GM12874 (cell line): ENCODE results near the gene ST6GAL2.

Experiments
- CTCF ChIP-seq: IDR thresholded peaks from 2 replicates; pipeline ENCODE4 v1.5.1; 2011; ENCODE audit warnings: low read depth, mild to moderate bottlenecking, control low read depth, low read length, moderate library complexity; ENCODE audit not compliant: insufficient read depth

ST6GAL2 gene

DNA sequence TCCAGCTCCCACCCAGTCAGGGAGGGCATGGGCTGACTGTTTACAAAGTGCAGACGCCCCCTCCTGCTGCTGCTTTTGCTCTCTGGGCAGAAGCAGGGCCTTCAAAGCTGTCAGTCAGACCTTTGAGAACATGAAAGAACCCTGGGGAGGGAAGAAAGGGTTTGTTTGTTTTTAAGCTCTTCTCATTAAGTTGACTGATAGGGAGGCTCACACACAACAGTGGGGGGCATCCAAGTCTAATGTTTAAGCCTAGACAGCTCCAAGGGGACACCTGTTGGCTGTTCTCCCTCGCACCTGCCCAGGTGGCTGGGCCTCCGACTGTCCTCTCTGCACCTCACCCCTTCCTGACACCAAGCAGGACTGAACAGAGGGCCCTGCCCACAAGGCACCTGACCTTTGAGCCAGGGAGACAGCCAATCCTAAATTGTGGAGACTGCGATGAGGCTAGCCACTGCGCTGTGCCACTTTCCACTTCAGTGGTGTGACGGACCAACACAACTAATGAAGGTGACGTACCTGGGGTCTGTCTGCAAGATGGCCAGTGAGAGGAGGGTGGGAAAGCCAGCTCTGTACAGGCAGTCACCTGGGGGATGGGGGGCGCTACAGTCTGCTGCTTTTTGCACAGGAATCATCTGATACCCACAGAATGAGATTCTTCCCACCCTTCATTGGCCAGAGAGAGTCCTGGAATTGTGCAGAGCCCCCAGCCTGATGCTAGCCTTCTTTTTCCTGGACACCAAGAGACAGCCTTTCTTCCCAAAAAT, 16.3 kb downstream of the ST6GAL2 start:
- no peak for TF ChIP-seq CTCF

DNA sequence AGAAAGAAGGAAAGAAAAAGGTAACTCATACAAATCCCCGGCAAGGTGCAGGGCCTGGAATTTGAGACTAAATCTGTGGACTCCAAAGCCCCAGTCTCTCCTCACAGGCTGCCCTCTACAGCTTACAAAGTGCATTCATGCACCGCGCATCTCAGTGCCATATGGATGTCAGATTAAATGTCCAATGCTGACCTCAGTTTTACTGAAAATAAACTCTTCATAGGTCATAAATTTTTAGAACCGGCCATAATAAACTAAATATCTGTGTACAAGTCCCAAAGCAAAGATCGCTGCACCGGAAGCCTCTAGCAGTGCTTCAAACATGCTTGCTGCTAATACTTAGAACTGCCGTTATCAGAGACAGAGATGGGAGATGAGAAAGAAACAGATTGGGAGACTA, 17.7 kb downstream of the ST6GAL2 start:
- peak; percentile 18; the same call in 1 of the 2 replicates for TF ChIP-seq CTCF

DNA sequence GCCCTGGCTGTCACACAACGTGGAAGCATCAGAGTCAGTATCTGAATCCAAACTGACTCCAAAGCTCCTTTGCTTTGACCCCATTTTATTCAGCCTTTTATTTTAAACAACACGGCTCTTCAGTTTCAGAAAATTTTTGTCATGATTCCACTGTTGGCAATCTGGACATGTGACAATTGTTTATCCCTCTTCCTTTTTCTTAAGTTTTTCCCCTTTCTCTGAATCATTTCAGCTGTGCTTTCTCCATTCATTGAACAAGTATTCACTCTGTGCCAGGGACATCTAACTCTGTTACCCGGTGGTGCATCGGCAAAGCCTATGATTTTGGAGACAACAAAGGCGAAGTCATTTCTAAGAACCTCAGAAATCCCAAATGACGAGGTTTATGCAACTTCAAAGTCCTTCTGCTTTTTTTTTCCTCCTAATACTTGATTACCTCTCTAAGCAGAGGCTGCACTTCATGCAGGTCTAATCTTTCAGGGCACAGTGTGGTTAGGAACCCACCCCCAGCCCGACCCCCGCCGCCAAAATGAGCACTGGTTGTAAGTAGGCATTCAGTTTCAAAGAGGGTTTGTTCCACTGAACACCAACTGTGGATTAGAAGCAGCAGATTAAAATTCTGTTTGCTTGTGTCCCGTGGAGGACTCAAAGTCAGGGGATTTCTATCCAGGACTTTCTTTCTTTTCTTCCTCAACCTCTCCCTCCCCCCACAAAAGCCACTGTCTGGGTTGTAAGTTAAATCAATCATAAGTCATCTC, 18.6 kb downstream of the ST6GAL2 start:
- no peak for TF ChIP-seq CTCF

- TF ChIP-seq CTCF, result no peak
These were observed 19.3 kb downstream of the ST6GAL2 start for GRCh38 chr2:106866641-106867040.

- no peak for TF ChIP-seq CTCF
These were observed 21.9 kb downstream of the ST6GAL2 start for GRCh38 chr2:106864051-106864450.

DNA sequence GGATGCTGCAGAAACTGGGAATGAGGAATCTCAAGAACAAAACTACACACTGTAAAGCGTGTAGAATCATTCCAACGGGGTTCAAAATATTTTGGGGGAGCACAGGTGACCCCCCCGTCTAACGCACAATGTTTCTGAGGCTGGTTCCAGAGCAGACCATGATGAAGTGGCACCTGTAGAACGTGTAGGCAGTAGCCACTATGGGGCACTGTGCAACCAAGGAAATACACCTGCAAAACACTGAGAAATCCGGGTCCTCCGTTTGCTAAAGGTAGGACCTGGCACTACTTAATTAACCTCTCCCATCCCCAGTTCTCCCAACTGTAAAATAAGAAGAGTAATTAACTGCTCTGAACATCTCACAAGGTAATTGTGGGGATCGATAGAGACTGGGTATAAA, 22.6 kb downstream of the ST6GAL2 start:
- TF ChIP-seq CTCF, result no peak

GRCh38 chr2:106859498-106859897, 26.5 kb downstream of the ST6GAL2 start:
- TF ChIP-seq CTCF, result no peak
